Fibroblast of skin of scalp (primary cell): Measurements from ENCODE around the gene NR2C2AP. TPM values are rescaled to one million over a fixed set of nuclear protein-coding genes. Genes with fewer than 3 reads are reported as not detected.
"Not testable (repeated sequence)": the region's sequence is repeated elsewhere in the genome, so short reads cannot be mapped to it uniquely, and the experiment has no call there.

ENCODE experiments used
- DNase-seq: peaks from one replicate; pipeline ENCODE4 v3.0.0-alpha.2; 2013
- polyA plus RNA-seq, 2 experiments: library from polyadenylated mRNA; unstranded; fragments of 120-200 nt; gene quantifications; one replicate each; pipeline ENCODE4 v1.2.1, GENCODE V29; 2013; ENCODE audit not compliant: insufficient read length in 2 of 2

NR2C2AP gene
- 10.9 TPM for polyA plus RNA-seq (2013, experiment 1 of 2; ENCODE audit: insufficient read length)
- 9.8 TPM for polyA plus RNA-seq (2013, experiment 2 of 2; ENCODE audit: insufficient read length)

DNA sequence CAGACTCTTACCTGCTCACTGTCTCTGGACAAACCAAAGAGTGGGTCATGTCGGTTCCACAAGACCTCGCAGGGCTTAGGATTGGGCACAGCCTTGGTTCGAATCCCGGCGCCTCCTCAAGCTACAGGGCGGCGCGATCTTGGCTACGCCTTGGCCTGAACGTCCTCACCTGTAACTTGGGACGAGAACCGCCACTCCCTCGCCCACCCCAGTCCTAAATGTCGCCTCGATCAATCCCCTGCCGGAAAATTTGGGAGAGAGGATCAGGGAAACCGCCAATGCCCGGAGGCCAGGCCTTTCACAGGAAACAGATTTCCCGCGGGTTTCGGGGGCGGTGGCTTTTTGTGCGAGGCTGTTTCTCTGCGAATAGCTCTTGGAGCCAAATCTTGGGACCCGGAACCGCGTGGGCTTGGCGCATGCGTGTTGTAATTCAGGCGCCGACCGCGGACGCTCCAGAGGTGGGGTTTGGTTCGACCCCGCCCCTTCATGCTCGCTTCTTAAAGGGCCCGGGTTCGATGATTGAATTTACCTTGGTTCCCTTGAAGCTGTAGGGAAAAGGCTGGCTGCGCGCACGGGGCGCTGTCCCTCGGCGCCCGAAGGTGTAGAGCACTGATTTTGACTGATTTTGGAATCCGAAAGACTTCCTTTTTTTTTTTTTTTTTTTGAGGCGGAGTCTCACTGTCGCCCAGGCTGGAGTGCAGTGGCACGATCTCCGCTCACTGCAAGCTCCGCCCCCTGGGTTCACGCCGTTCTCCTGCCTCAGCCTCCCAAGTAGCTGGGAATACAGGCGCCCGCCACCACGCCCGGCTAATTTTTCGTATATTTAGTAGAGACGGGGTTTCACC, at the start of gene NR2C2AP:
NR2C2AP (minus strand) TSS at position 403 of the 845 bp plus-strand sequence; CDS start at position 49, 354 bp downstream.
- DNase-seq, result peak; percentile 90

DNA sequence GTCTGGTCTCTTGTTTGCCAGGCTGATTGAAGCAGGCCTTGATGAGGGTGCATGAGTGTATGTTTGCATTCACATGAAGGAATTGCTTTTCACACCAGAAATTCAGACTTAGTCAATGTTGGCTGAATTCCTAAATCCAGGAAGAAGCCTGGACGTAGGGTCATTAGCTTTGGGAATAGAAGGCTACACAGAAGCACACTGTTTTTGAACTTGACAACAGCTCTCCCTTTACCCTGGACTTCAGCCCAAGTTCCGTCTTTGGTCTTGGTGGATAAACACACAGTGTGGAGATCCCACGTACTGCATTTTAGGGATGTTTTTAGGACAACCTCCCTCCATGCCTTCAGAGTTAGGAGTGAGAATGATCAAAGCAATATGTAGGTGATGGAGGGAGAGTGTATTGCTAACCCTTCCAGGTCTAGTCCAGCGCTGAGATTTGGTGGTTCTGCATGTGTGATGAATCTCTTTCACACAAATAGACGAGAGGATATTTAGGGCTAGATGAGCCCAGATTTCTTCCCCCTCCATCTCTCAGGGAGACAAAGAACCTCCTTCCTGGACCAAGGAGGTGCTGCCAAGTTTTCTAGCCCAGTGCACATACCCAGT, 47.1 kb upstream of the NR2C2AP start:
- no peak for DNase-seq

GRCh38 chr19:19240476-19240875, 37.3 kb upstream of the NR2C2AP start:
- DNase-seq, result no peak

- DNase-seq, result no peak
These were observed 36.5 kb upstream of the NR2C2AP start for GRCh38 chr19:19239675-19240074.

DNA sequence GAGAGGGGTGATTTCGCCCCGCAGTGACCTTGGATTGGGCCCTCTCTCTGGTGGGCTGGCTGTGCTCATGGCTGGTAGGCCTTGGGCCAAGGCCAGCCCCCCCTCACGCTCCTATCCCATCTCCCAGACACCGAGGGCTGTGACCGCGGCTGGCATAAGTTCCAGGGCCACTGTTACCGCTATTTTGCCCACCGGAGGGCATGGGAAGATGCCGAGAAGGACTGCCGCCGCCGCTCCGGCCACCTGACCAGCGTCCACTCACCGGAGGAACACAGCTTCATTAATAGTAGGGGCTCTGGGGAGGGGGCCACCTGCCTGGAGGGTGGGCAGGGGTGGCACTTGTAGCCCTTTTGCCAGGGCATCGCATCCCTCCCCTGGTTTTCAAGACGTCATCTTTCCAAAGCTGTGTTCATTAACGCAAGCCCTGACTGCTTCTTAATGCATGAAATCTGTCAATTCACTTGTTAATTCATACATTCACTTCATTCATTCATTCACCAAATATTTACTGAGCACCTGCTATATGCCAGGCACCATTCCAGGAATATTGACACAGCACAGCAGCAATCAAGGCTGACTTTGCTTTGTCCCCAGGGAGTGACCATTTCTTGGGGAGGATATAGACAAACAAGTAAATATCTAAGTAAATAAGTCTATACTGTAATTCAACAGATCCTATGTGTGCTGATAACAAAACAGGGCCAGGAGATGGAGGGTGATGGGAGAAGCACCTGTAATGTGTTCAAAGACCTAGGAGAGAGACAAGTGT, 35.1 kb upstream of the NR2C2AP start:
- no peak for DNase-seq

DNA sequence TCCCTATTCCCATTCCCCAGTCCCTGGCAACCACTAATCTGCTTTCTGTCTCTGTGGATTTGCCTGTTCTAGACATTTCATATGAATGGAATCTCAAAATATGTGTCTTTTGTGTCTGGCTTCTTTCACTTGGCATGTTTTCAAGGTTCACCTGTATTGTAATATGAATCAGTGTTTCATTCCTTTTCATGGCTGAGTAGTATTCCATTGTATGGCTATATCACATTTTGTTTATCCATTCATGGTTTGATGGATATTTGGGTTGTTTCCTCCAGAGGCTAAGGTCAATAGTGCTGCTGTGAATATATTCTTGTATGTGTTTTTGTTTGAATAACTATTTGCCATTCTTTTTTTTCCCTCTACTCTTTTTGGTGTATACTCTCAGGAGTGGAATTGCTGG, 33.0 kb upstream of the NR2C2AP start:
- no peak for DNase-seq

- DNase-seq, result no peak
These were observed 31.1 kb upstream of the NR2C2AP start for GRCh38 chr19:19234220-19234816.

DNA sequence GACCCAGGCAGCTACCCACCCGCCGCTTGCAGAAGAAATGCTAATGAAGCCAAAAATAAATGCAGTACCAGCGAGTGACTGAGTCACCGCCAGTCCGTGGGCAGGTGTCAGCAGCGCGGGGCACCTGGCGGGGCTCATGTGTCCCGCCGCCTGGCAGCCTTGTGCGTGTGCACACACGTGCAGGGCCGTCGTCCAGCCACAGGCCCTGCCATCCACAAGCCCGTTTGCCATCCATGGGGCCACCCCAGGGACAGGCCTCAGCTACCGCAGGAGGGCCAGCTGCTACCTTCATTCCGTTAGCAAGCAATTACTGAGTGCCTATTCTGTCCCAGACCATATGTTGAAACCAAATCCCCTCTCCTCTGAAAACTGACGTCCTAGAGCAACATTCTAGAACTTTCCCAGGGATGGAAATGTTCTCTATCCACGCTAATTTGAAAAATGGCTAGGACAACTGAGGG, 29.1 kb upstream of the NR2C2AP start:
- no peak for DNase-seq

DNA sequence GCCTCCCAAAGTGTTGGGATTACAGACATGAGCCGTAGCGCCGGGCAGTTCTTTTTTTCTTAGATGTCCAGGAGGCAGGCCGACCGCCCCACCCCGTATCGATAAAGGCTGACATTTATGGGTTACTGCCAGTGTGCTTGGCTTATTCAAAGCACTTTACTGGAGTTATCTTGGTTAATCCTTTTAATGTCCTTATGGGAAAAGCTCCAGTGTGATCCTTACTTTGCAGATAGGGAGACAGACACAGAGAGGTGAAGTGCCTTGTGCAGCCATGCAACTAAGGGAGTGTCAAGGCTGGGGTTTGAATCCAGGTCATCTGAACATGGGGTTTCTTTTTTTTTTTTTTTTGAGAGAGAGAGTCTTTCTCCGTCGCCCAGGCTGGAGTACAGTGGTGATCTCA, 27.8 kb upstream of the NR2C2AP start:
- no peak for DNase-seq

DNA sequence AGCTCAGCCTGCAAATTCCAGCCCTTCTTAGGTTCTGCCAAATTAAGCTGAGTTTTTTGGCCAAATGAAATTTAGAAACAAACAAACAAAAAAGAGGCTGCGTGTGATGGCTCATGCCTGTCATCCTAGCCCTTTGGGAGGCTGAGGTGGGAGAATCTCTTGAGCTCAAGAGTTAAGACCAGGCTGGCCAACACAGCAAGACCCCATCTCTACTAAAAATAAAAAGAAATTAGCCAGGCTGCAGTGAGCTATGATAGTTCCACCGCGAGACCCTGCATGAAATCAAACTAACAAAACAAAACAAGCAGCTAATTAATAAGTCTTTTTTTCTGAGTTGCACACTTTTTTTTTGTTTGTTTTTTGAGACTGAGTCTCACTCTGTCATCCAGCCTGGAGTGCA, 26.5 kb upstream of the NR2C2AP start:
- no peak for DNase-seq

DNA sequence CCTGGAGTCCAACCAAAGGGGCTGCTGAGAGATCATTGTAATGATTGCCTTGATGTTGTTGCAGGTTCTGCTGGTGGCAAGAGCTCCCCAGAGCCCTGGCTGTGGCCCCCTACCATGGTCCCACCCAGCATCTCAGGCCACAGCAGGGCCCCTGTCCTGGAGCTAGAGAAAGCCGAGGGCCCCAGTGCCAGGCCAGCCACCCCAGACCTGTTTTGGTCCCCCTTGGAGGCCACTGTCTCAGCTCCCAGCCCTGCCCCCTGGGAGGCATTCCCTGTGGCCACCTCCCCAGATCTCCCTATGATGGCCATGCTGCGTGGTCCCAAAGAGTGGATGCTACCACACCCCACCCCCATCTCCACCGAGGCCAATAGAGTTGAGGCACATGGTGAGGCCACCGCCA, 24.0 kb upstream of the NR2C2AP start:
- DNase-seq, result no peak

DNA sequence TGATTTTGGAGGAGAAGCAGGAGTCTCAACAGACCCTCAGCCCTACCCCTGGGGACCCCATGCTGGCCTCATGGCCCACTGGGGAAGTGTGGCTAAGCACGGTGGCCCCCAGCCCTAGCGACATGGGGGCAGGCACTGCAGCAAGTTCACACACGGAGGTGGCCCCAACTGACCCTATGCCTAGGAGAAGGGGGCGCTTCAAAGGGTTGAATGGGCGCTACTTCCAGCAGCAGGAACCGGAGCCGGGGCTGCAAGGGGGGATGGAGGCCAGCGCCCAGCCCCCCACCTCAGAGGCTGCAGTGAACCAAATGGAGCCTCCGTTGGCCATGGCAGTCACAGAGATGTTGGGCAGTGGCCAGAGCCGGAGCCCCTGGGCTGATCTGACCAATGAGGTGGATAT, 23.4 kb upstream of the NR2C2AP start:
- no peak for DNase-seq

DNA sequence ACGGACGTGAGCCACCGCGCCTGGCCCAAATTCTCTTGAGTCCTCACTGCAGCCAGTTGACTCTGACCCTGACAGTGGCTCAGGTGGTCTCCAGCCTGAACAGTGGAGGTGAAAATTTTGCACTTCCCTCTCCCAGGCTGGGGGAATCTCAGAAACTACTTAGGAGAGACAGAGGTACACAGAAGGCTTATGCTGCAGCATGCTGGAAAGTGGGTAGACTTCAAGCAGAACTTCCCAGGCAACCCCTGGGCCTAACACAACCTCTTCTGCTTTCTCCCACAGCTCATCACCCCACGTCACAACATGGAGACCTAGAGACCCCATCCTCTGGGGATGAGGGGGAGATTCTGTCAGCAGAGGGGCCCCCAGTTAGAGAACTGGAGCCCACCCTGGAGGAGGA, 23.0 kb upstream of the NR2C2AP start:
- DNase-seq, result no peak

DNA sequence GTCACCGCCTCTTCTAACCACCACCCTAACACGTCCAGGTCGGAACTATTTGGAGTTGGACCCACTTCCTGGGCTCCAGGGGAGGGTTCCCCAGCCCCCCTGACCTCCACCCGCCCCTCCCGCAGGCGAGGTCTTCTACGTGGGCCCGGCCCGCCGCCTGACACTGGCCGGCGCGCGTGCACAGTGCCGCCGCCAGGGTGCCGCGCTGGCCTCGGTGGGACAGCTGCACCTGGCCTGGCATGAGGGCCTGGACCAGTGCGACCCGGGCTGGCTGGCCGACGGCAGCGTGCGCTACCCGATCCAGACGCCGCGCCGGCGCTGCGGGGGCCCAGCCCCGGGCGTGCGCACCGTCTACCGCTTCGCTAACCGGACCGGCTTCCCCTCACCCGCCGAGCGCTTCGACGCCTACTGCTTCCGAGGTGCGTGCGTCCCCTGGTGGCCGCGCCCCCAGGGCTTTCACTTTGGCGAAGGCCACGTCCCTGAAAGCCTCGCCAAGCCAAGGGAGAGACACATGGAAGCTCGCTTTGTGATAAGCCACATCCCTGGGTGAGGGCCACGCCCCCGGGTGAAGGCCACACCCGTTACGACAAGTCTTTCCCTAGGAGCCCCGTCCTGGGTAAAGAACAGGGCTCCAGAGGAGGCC, 21.8 kb upstream of the NR2C2AP start:
- DNase-seq, result peak; percentile 58

DNA sequence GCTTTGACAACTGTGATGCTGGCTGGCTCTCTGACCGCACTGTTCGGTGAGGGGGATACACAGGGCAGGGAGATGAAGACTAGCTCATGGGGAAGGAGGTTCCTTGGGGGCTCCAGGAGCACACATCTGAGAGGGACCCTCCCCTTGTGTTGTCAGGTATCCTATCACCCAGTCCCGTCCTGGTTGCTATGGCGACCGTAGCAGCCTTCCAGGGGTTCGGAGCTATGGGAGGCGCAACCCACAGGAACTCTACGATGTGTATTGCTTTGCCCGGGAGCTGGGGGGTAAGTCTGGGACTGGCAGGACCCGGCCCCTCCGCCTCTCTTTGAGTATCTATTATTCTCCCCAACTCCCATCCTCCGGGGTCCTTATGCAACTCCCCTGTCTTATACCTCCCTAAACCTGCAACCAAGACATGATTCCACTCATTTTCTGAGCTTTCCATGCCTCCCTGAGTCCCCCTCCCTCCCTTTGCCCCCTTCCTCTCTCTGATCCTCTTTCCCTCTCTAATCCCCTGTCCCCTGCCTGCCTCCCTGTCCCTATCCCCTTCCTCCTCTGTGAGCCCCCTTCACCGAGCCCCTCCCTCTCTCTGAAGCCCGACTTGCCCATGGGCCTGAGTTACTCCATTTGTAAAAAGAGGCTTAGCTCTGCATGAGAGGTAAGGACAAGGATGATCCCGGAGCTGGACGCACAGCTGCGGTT, 21.1 kb upstream of the NR2C2AP start:
- no peak for DNase-seq

- DNase-seq, result no peak
These were observed 20.4 kb upstream of the NR2C2AP start for GRCh38 chr19:19223636-19224035.

GRCh38 chr19:19223060-19223459, 19.8 kb upstream of the NR2C2AP start:
- no peak for DNase-seq

- DNase-seq, result not testable (repeated sequence)
These were observed 17.8 kb upstream of the NR2C2AP start for GRCh38 chr19:19221000-19221399.

DNA sequence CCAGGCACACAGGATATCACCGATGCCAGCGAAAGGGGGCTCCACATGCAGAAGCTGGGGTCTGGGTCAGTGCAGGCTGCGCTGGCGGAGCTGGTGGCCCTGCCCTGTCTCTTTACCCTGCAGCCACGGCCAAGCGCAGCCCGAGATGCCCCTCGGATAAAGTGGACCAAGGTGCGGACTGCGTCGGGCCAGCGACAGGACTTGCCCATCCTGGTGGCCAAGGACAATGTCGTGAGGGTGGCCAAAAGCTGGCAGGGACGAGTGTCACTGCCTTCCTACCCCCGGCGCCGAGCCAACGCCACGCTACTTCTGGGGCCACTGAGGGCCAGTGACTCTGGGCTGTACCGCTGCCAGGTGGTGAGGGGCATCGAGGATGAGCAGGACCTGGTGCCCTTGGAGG, 15.7 kb upstream of the NR2C2AP start:
- DNase-seq, result no peak

- peak; percentile 29 for DNase-seq
These were observed 13.9 kb upstream of the NR2C2AP start for GRCh38 chr19:19217099-19217498.

GRCh38 chr19:19215792-19216191, 12.6 kb upstream of the NR2C2AP start:
- DNase-seq, result no peak

GRCh38 chr19:19214892-19215291, 11.7 kb upstream of the NR2C2AP start:
- DNase-seq, result peak; percentile 58
